GM21717 (cell line): ENCODE results near the gene MGLL.
"Not testable (repeated sequence)": the region's sequence is repeated elsewhere in the genome, so short reads cannot be mapped to it uniquely, and the experiment has no call there.

ENCODE experiments used
- ATAC-seq: cut with Tn5 transposase; IDR thresholded peaks from one replicate; pipeline ENCODE4 v1.9.1; 2021; ENCODE audit warnings: mild to moderate bottlenecking, moderate library complexity; ENCODE audit not compliant: unreplicated experiment

Gene MGLL

DNA sequence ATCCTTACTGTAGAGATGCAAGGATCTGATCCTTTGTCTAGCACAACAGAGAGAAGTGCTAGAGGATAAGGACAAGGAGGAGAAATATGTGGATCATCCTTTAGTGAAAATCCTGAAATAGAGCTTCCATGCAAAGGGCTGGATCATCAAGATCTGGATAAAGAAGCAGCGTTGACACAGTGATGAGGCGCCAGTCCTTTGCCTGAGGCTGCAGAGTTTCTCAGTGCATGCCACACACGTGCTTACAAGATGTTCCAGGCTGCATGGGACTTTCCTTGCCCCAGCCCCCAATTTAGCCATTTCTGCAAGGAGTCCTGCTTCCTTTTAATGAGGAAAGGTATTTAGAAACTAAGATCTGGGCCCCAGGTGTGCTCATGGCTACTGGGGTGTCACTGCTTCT lies 156.7 kb downstream of the MGLL start:
- no peak for ATAC-seq

DNA sequence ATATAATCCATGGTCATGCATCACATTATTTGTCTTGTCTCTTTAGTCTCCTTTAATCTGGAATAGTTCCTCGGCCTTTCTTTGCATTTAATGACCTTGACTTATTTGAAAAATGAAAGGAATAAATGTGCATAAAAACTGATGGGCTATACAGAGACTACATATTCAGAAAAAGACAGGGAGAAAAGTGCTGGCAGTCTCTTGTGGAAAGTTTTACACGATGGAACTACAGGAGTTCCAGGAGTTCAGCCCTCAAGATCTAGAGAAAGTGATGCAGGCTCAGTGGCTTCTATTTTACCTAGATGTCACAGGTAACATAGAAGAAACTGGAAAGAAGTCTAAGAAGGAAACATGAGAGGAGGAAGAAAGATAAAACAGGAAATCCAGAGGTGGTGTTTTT lies 157.2 kb downstream of the MGLL start:
- ATAC-seq = no peak

DNA sequence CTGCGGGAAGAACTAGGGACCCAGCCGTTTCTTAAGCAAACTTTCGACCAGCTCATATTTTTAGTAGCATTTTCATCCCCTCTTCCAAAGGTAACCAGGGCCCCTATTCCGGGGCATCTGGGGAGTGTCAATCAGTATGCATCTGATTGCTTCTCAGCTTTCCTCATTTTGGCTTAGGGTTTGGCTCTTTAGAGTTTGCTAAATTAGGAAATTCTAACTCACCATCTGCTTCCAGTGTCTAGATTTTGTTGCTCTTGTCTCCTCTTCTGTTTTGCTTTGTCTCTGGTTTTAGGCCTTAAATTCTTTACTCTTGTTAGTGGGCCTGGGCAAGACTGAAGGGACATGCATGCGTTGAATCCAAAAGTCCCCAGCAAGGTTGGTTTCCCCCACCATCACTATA lies 159.2 kb downstream of the MGLL start:
- ATAC-seq = no peak

DNA sequence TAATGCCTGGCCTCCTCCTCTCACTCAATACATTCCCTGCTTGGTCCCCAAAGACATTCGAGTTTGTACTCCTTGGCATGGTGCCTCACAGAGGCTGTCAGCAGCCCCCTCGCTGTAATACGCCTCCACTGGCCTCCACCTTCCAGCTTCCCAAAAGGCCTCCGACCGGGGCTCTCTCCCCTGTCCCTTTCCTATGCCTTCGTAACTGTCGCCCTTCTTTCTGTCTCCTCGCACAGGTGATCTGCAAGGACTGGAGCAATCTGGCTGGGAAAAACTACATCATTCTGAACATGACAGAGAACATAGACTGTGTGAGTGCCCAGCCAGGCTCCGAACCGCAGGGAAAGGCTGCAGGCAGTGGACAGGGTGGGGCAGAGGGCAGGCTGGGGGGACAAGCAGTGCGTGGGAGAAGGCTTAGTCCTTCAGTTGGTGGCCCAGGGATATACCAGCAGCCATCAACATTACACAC lies 160.3 kb downstream of the MGLL start:
- ATAC-seq = no peak

DNA sequence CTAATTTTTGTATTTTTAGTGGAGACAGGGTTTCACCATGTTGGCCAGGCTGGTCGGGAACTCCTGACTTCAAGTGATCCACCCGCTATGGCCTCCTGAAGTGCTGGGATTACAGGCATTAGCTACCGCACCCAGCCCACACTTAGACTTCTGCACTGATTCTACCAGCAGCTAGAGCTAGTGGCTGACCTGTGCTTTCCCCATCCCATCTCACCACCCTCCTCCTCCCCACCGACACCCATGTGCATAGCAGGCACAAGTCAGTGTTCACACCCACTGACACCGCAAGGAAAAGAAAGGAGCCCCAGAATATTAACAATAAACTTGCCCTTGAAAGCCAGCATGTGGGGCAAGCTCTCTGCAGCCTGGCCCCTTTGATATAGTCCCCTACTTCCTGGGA lies 160.7 kb downstream of the MGLL start:
- no peak for ATAC-seq

DNA sequence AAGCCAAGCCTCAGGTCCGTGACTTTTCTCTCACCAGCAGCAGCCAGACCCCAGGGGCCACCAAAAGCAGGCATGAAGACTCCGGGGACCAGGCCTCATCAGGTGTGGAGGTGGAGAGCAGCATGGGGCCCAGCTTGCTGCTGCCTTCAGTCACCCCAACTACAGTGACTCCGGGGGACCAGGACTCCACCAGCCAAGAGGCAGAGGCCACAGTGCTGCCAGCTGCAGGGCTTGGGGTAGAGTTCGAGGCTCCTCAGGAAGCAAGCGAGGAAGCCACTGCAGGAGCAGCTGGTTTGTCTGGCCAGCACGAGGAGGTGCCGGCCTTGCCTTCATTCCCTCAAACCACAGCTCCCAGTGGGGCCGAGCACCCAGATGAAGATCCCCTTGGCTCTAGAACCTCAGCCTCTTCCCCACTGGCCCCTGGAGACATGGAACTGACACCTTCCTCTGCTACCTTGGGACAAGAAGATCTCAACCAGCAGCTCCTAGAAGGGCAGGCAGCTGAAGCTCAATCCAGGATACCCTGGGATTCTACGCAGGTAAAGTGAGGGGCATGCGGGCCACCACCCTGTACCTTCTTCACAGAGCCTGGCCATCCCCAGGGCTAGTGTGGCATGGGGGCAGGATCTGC lies 161.6 kb downstream of the MGLL start:
- no peak for ATAC-seq

DNA sequence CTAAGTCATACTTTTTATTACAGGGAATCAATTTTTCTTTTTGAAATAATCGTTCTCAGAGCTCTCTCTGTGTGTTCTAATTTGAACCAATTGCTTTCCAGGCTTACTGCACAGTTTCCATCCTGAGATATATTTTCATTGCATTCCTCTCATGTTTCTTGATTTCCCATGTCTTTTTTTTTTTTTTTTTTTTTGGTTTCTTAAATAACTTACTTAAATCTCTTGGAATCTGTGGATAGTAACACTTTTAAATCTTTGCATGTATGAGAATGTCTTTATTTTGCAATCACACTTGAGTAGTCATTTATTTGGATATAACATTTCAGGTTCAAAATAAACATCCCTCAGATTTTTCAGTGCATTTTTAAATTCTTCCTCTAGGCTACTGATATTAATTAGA lies 164.1 kb downstream of the MGLL start:
- ATAC-seq = no peak

DNA sequence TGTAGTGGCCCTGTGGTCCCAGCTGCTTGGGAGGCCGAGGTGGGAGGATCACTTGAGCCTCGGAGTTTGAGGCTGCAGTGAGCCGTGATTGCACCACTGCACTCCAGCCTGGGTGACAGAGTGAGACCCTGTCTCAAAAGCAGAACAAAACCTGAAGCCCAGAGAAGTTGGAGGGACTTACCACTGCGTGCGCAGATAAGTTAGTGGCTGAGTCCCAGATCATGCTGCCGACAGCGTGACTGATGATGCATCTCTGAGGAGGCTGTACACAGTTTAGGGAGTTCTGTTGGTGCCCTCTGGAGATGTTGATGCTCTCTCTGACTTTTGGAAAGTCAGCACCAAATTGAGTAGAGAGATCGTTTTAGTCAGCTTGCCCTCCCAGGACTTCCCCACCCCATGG lies 165.4 kb downstream of the MGLL start:
- ATAC-seq = no peak

DNA sequence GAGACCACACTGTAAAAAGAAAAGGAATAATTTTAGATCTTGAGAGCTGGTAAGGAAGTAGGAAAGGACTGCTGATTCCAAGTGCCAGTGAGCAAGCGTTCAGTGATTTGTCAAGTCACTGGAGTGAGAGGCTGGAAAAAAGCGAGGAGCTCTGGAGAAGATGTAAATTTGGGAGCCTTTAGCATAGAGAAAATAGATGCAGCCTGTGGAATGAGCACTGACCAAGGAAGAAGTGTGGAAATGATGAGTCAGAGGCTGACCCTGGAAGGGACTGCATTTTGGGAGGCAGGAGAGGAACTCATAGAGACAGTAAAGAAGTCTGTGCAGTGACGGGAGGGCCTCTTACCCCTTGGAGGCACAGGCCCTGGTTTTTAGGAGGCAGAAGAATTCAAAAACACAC lies 166.7 kb downstream of the MGLL start:
- ATAC-seq = no peak

DNA sequence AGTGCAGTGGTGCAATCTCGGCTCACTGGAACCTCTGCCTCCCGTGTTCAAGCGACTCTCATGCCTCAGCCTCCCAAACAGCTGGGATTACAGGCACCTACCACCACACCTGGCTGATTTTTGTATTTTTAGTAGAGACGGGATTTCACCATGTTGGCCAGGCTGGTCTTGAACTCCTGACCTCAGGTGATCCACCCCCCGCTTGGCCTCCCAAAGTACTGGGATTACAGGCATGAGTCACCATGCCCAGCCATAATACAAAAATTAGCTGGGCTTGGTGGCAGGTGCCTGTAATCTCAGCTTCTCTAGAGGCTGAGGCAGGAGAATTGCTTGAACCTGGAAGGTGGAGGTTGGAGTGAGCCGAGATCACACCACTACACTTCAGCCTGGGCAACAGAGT lies 167.3 kb downstream of the MGLL start:
- ATAC-seq = not testable (repeated sequence)

DNA sequence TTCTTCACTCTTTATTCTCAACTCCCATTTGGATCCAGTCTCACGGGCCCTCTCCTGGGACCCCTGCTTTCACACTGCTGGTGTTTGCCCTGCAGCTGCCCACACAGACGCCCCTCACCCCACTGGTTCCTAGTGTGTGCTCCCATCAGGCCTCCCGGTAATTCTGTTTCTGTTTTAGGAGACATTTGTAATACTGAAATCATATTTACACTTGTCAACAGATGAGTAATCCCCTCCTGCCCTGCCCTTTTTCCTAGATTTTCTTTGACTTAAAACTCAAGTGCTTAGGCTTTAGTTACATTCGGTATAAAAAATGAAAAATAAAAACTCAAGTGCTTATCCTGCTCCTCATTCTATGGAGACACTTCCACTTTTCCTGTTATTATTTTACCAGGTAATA lies 167.9 kb downstream of the MGLL start:
- no peak for ATAC-seq

DNA sequence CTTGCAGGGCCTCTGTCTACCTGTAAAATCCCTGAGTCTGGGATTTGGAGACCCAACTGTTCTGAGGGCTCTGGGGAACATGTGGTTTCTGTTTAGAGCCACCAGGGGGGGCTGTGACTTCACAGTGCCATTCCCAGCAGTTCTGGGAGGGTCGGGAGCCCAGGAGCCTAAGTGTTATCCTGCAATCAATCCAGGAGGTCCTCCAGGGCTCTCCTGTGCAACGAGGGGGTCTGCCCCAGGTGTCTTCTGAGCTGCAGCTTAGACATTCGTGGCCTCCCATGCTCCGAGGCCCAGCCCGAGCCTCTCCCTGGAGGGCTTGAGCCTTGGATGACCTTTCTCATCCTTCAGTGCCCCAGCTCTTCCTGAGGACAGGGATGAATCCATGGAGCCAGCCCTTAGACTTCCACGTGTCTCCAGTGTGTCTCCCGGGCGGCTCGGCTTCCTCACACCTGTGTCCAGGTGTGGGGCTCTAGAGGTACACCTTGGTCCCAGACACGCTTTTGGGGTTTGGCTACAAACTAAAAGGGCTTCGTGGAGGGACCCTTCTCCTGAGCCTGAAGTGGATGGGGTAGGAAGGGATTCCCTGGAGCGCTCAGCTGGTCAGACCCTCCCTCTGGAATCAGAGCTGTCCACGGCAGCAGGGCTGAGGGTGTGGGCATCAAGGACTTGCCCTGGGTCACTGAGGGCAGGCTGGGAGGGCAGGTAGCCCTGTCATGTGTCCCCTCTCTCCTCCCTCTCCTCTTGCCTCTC lies 169.9 kb downstream of the MGLL start:
- no peak for ATAC-seq

DNA sequence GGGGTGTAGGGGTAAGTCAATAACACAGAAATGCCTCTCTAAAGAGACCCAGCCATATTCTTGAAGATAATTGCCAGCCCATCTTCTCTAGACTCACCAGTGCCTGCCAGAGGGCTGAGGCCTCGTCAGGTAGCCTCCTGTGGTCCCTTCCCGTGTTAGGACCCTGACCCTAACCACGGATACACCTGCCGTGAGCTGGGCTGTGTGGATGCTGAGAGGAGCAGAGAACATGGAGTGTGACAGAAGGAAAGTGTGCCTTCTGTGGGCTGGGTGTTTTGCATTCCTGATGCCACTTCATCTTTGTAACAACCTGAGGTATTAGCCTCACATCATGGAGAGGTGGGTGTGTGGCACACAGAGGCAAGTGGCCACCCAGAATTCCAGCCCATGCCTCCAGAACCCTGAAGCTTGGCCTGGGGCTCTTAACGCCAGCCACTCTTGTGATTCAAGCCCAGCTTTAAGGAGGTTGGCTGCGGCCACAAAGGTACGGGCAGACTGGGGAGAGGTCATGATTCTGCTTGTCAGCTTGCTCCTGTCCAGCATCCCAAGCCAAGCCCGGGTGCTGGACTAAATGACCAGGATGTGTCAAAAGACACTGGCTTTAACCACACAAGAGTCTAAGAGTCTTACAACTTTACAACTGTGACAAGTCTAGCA lies 170.7 kb downstream of the MGLL start:
- no peak for ATAC-seq

DNA sequence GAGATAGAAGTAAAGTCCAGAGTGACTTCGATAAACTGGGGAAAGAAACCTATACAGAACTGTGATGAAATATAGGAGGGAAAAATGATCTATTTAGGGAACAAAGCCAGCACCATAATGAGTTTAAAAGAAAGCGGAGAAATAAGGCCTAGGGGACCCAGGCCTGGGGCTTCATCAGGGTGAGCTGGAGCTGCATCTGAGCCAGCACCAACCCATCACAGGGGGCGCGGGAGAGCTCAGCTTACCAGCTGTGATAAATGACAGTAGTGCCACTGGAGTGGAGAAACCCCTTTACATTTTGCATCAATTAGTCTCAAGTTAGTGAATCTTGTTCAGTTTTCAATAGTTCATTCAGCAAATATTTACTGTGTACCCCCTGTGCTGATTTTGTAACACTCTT lies 172.1 kb downstream of the MGLL start:
- ATAC-seq = no peak

DNA sequence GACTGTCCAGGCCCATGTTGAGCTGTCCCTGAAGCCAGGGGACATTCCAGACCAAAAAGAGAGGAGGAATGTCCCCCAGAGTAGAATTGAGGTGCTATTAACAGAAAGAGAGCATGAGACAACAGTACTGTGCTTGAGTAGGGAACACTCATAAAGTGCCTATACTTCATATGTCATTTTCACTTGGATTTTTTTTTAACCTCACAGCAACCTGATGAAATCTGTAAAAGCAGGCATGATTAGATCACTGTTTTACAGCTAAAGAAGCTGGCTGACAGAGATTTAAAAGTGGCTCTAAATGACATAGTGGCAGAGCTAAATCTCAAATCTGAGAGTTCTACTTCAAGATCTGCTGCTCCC lies 174.5 kb downstream of the MGLL start:
- ATAC-seq = no peak

DNA sequence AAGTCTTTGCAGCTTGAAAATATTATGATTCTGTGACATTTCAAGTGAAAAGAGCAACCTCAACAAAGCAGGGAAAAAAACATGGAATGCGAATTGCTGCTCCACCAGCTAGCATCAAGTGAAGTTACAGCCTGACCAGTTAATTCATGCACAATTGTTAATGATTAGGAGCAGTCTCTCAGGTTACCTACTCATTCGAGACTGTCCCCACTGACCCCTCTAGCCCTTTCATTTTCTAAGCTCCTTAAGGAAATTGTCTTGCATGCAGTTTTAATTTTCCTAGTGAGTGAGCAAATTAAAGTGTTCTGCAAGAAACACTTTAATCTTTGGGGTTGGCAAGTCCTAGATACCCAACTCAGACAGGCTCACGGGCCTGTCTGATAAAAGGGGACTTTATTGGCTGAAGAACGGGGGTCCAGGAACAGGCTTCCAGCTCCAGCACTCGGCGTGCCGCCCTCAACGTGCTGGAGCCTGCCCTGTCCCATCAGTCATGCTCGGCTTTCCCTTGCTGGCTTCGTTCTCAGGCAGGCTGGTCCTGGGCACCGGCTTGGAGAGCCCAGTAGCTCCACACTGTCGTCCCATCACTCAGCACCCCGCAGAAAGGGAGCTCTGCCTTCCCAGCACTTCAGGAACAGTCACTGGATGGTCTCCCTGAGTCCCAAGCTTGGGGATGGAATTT lies 175.0 kb downstream of the MGLL start:
- no peak for ATAC-seq

DNA sequence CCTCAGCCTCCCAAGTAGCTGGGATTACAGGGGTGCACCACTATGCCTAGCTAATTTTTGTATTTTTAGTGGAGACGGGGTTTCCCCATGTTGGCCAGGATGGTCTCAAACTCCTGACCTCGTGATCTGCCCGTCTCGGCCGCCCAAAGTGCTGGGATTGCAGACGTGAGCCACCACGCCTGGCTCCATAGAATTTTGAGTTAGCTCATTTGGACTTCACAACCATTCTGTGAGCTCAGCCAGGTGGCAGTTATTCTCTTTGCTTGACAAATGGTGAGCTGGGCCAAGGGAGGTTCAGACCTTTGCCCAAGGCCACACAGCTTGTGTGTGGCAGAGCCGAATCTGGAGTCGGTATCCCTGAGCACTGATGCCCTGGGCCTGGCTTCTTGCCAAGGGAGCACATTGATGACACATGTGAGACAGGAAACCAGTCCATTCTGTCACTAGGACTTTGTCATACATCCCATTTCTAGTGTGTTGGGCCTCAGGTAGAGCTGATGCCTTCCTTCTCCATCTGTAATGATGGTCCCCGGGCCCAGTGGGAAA lies 175.7 kb downstream of the MGLL start:
- ATAC-seq = no peak

DNA sequence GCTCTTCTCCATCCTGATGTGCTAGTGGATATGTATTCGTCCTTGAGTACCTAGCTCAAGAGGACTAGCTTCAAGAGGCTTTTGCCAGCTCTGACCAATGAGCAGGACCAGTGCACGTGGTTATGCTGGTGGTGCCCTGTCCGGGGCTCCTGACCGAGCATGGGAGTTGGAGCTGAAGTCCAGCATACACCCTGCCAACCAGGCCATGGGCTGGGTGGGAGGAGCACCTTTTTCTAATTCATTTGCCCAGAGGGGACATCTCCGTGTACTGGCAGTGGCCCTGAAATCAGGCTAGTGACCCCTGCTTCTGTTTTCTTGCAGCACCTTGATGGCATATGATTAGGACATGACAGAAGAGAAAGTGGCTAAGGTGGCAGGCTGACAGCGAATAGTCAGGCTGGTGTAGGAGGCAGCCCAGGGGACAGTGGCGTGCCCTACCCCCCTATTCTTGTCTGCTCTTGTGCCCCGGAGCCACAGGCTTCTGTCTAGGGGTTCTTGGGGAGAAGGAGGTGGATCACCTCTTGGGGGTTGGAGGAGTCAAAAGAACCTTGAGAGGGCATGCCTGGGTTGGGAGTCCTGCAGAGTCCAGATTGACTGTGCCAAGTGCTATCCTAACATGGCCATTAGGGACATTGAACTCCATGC lies 176.8 kb downstream of the MGLL start:
- ATAC-seq = no peak

DNA sequence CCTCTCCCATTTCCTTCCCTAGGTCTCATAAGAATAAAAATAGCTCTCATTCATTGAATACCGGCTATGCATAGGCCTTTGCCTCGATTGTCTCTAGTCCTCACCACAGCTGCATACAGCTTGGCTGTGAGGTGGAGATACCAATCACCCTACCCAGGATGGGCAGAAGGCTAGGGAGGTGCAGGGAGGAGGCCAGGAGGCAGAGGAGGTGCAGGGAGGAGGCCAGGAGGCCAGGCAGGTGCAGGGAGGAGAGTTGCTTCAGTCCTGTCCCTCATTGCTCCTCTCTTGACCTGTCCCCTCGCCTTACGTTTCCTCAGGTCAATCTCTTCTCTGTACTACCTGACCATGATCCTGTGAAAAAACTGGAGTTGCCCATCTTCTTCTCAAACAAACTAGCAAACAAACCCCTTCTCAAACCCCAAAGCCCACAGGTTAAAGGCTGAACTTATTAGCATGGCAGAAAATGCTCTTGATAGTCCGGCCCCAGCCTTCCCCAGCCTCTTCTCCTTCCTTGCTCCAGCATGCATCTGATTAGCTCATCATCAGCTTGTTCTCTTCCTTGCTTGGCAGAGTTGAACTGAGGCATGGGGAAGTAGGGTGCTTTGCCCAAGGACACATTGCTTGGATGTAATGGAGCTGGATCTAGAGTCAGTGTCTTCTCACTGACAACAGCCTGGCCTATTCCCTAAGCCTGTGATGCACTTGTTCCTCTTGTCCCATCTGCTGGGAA lies 177.5 kb downstream of the MGLL start:
- ATAC-seq = no peak

DNA sequence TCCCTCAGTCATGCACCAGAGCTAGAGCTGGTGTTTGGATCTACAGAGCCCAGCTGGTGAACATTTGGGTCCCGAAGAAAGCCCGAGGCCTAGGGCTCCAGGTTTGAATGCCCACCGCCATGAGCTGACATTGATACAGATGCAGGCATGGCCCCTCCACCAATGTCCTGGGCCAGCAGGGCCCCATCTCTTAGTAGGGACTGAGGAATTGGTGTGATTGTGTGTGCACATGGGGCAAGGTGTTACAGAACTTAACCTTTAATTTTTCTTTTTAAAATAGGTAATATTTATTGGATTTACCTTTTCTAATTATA lies 182.3 kb downstream of the MGLL start:
- ATAC-seq = no peak
